Measurements from ENCODE around the gene UBL7. TPM values are rescaled to one million over a fixed set of nuclear protein-coding genes. Genes with fewer than 3 reads are reported as not detected.

Gene UBL7
- total and polyA plus RNA-seq, 2 donors (not counting 1 experiment from before 2014, with no cell fraction given), result 44.4 to 73.9 TPM

DNA sequence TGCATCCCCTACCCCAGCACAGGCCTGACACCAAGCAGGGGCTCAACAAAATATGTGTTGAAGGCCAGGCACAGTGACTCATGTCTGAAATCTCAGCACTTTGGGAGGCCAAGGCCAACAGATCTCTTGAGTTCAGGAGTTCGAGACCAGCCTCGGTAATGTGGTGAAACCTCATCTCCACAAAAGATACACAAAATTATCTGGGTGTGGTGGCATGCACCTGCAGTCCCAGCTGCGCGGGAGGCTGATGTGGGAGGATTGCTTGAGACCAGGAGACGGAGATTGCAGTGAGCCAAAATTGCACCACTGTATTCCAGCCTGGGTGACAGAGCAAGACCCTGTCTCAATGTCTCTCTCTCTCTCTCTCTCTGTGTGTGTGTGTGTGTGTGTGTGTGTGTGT is 62.8 kb downstream of the UBL7 start:
- POLR2A ChIA-PET, result interaction anchor here (8.4 kb wide), 1 partner anchor 13 kb away, joined by 64 read pairs; no protein-coding TSS in a partner anchor
- H3K27ac Mint-ChIP-seq, result peak overlapping the region; percentile 97
- no peaks in the 10 kb centered on the region for H3K9me3 Mint-ChIP-seq (ENCODE audit: insufficient read depth)
- ATAC-seq (ENCODE audit: low read depth) (no peak), DNase-seq (no peak)
- Histone ChIP-seq H3K36me3 (replicated peaks in 1 of 2; ENCODE audit: control extremely low read depth in 1 of 2, control insufficient read depth in 1 of 2, extremely low read depth in 1 of 2, insufficient read depth in 2 of 2, low read length in 1 of 2) (no peaks in the 10 kb centered on the region), H3K27me3 (replicated peaks in 1 of 4; ENCODE audit: control extremely low read depth in 1 of 4, control insufficient read depth in 3 of 4, insufficient read depth in 4 of 4, low read length in 3 of 4) (no peaks in the 10 kb centered on the region), H2AFZ (ENCODE audit: insufficient read depth, low read depth, low read length, poor library complexity, severe bottlenecking) (no peak overlapping the region), H3K4me1 (ENCODE audit: control insufficient read depth in 2 of 2, insufficient read depth in 2 of 2, low read length in 2 of 2) (peaks cover 96 to 100% of the 10 kb centered on the region in 2 donors), H3K9me3 (ENCODE audit: control extremely low read depth in 1 of 3, control insufficient read depth in 2 of 3, insufficient read depth in 1 of 3, low read length in 2 of 3) (peaks cover 0 to 4% (median 0%) of the 10 kb centered on the region in 3 donors), H3K4me2 (replicated peaks; ENCODE audit: low read depth, low read length, poor library complexity, severe bottlenecking) (peak overlapping the region; percentile 75), H4K20me1 (ENCODE audit: control insufficient read depth, insufficient read depth, low read length, poor library complexity, severe bottlenecking) (no peaks in the 10 kb centered on the region), H3K27ac (ENCODE audit: low read length in 2 of 2) (peak overlapping the region; percentile 96 to 98), H3K4me3 (ENCODE audit: control extremely low read depth in 1 of 5, extremely low read depth in 1 of 5, insufficient read depth in 1 of 5, low read depth in 2 of 5, low read length in 4 of 5) (no peak overlapping the region), H3K79me2 (ENCODE audit: control insufficient read depth, insufficient read depth, low read length) (peaks cover 10% of the 10 kb centered on the region), H3K9ac (ENCODE audit: low read length) (no peak overlapping the region)
- H3K27me3 Mint-ChIP-seq, result no peaks in the 10 kb centered on the region
- H3K4me1 Mint-ChIP-seq, result peaks cover 98% of the 10 kb centered on the region
- intact Hi-C loops (cut with micrococcal nuclease), result no loop called here
- CTCF ChIA-PET, result interaction anchor here (5.0 to 6.4 kb wide), 2 partner anchors 13 to 16 kb away, joined by 45 to 49 read pairs; no protein-coding TSS in a partner anchor
- TF ChIP-seq, protein P1, sequence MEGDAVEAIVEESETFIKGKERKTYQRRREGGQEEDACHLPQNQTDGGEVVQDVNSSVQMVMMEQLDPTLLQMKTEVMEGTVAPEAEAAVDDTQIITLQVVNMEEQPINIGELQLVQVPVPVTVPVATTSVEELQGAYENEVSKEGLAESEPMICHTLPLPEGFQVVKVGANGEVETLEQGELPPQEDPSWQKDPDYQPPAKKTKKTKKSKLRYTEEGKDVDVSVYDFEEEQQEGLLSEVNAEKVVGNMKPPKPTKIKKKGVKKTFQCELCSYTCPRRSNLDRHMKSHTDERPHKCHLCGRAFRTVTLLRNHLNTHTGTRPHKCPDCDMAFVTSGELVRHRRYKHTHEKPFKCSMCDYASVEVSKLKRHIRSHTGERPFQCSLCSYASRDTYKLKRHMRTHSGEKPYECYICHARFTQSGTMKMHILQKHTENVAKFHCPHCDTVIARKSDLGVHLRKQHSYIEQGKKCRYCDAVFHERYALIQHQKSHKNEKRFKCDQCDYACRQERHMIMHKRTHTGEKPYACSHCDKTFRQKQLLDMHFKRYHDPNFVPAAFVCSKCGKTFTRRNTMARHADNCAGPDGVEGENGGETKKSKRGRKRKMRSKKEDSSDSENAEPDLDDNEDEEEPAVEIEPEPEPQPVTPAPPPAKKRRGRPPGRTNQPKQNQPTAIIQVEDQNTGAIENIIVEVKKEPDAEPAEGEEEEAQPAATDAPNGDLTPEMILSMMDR (IDR thresholded peaks at IDR 0.05), result no peak
- TF ChIP-seq EZH2 (IDR thresholded peaks at IDR 0.05; ENCODE audit: borderline replicate concordance, insufficient read depth, low read depth, low read length, poor library complexity, severe bottlenecking), result no peak
- WGBS (ENCODE audit: insufficient coverage), result no CpG with 5 or more reads among the region's 5 CpGs
- H3K4me3 Mint-ChIP-seq, result peak overlapping the region; percentile 78

Measured in B cell (primary cell).